Hematopoietic multipotent progenitor cell (in vitro differentiated cells): ENCODE results near the gene WDHD1. TPM values are rescaled to one million over a fixed set of nuclear protein-coding genes. Genes with fewer than 3 reads are reported as not detected.
"Not testable (repeated sequence)": the region's sequence is repeated elsewhere in the genome, so short reads cannot be mapped to it uniquely, and the experiment has no call there.

Source experiments
- DNase-seq, 3 donors: peaks; one replicate each; pipeline ENCODE4 v3.0.0-alpha.2; 2011 to 2015; ENCODE audit warnings: low read depth in 2 of 3, low spot score in 2 of 3
- total RNA-seq: library from RNA; depleted of rRNA; stranded (reverse); fragments of >200 nt; gene quantifications from one replicate; pipeline ENCODE4 v1.2.3, GENCODE V29; 2012

The WDHD1 gene
- total RNA-seq, 1 donor, result 5.9 TPM

DNA sequence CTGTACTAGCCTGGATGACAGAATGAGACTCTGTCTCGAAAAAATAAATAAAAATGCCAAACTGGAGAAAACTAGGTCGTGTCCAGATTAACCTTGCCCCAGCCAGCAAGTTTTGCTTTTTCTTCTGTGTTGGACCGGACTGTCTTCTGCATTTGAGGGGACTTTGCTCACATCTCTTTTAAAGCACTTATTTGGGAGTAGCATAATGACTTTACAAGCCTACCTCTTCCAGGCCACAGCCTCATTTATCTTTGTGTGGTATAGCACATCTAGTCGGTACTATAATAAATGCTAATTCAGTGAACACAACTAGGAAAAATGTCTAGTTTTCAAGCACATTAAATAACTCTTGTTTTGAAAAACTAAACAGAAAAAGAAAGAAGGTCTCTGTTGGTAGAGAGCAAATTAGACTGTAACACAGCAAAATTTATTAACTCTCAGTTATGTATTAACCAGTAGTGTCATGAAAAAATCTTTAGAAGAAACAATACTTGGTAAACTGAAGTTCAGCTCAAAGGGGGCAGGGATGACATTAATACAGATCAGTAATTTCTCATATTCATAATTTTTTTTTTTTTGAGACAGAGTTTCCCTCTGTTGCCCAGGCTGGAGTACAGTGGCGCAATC is 52.0 kb downstream of the WDHD1 start:
- DNase-seq, result no peak

DNA sequence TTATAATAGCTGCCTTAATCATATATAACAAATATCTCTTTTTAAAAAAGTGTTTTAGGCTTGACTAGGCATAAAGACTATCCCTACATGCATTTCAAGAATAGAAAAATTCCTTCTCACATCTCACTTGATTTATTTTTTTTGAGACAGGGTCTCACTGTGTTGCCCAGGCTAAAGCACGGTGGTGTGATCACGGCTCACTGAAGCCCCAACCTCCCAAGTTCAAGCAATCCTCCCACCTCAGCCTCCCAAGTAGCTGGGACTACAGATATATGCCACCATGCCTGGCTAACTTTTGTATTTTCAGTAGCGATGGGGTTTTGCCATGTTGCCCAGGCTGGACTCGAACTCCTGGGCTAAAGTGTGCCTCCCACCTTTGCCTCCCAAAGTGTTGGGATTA is 59.4 kb downstream of the WDHD1 start:
- DNase-seq, result no peak

DNA sequence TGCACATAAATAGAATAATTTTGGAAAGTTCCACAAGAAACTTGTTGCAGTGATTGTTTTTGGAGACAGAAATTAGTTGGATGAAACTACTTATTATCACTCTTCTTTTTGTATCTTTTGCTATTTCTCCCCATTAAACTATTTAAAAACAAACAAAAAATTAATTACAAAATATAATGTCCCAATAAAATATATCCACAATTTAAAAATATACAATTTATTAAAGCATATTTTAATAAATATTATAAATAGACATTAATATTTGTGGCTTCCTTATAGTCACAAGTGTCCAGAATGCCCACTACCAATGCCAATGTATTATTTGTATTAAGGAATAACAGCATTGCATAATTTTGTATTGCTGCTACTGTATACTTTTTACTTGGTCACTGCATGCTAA is 71.8 kb downstream of the WDHD1 start:
- no peak for DNase-seq

DNA sequence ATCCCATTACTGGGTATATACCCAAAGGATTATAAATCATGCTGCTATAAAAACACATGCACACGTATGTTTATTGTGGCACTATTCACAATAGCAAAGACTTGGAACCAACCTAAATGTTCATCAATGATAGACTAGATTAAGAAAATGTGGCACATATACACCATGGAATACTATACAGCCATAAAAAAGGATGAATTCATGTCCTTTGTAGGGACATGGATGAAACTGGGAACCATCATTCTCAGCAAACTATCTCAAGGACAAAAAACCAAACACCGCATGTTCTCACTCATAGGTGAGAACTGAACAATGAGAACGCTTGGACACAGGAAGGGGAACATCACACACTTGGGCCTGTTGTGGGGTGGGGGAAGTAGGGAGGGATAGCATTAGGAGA is 73.3 kb downstream of the WDHD1 start:
- not testable (repeated sequence) for DNase-seq

DNA sequence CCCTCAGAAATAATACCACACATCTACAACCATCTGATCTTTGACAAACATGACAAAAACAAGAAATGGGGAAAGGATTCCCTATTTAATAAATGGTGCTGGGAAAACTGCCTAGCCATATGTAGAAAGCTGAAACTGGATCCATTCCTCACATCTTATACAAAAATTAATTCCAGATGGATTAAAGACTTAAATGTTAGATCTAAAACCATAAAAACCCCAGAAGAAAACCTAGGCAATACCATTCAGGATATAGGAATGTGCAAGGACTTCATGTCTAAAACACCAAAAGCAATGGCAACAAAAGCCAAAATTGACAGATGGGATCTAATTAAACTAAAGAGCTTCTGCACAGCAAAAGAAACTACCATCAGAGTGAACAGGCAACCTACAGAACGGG is 74.1 kb downstream of the WDHD1 start:
- DNase-seq, result not testable (repeated sequence)

DNA sequence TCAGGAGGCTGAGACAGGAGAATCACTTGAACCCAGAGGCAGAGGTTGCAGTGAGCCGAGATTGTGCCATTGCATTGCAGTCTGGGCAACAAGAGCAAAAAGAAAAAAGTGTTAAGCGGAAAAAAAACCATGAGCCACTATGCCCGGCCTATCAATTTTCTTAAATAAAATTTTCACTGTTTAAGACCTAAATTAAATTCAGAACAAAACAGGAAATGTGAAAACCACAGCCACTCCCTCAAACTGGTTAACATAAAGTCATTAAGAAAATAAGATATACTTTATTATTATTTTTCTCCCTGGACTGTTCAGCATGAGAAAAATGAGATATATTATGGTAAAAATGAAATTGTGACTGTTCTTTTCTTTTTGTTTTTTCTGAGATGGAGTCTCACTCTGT is 79.7 kb downstream of the WDHD1 start:
- DNase-seq, result no peak

DNA sequence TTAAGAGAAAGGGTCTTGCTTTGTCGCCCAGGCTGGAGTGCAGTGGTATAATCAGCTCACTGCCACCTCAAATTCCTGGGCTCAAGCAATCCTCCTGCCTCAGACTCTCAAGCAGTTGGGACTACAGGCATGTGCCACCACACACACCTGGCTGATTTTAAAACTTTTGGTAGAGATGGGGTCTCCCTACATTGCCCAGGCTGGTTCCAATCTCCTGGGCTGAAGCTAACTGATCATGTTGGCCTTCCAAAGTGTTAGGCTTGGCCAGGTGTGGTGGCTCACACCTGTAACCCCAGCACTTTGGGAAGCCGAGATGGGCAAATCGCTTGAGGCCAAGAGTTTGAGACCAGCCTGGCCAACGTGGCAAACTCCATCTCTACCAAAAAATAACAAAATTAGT is 80.4 kb downstream of the WDHD1 start:
- no peak for DNase-seq

DNA sequence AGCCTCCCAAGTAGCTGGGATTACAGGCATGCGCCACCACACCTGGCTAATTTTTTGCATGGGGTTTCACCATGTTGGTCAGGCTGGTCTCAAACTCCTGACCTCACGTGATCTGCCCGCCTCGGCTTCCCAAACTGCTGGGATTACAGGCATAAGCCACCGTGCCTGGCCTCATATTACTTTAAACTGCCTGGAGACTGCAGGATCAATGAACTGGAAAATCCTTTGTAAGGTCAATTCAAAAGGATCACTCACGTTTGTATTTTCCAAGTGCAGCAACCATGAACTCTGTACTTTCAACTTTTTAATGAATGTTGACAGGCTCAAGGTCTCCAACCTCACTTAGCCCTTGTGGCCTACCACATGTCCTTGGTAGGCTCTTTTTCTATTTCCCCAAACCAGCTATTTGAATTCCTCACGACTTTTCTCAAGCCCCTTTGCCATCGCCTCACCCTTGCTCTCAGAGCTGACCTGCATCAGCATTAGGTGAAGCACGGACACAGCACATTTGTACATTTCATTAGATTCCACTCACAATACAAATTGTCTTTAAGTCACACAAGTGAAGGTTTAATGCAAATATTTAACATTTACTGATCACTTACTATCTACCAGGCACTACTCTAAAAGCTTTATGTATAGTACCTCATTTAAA is 82.0 kb downstream of the WDHD1 start:
- no peak for DNase-seq

DNA sequence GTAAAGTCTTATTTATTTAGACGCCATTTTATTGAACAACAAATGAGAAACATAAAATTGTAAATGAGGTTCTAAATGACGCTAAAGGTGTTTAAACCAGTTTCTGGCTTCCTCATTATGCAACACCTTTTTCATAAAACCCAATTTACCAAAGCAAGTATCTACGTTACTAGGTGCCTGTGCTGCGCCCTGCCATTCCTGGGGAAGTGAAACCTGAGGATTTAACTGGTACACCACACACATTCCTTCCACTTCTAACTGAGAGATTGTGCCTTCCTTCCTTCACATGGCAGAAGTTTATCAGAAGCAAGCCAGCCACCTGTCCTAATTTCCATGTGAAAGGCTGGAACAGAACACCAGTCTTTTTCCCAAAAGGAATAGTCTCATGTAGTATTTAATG is 84.0 kb downstream of the WDHD1 start:
- no peak for DNase-seq

DNA sequence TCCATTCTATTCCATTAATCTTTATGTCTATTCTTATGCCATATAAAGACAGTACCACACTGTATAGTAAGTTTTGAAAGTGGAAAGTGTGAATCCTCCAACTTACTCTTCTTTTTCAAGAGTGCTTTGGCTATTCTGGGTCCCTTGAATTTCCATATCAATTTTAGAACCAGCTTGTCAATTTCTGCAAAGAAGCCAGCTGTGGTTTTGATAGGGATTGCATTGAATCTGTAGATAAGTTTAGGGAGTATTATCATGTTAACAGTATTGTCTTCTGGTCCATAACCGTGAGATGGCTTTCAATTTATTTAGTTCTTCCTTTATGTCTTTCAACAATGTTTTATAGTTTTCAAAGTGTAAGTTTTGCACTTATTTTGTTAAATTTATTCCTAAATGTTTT is 90.1 kb downstream of the WDHD1 start:
- no peak for DNase-seq

DNA sequence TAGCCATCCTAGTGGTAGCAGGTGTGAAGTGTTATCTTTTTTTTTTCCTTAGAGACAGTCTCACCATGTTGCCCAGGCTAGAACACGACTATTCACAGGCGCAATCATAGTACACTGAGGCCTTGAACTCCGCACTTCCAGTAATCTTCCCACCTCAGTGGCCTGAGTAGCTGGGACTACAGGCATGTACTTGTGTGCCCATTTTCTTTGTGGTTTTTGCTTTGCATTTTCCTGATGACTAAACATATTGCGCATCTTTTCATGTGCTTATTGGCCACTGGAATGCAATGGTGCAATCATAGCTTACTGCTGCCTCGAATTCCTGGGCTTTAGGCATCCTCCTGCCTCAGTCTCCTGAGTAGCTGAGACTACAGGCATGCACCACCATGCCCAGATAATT is 90.9 kb downstream of the WDHD1 start:
- DNase-seq, result no peak

DNA sequence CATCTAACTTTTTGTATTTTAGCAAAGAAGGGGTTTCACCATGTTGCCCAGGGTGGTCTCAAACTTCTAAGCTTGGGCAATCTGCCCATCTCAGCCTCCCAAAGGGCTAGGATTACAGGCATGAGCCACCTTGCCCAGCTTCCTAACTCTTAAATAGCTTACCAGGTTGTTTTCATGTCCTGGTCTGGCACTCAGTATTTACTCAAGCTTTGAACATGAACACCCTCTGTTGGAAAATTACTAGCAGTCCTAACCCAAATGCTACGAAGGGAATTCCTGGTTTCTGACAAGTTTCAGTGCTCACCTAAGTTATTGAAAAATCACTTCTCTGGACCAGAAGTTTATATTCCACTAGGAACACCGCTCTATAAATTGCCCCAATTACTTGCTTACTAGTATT is 91.8 kb downstream of the WDHD1 start:
- no peak for DNase-seq

DNA sequence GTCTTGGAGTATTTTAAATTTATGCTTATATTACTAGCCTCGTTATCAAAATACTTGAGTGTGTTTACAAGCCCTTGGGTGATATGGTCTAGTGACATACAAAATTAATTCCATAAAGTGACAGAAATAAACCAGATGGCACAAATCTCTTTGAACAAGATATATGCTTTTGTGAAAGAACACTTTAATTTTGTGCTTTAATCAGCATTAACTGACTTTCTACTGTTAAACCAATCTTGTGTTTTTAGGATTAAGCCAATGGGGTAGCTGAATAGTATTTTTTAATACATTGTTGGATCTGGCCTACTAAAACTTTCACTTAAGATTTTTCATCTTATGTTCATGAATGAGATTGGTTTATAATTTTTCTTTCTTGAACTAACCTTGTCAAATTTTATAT is 93.9 kb downstream of the WDHD1 start:
- no peak for DNase-seq

DNA sequence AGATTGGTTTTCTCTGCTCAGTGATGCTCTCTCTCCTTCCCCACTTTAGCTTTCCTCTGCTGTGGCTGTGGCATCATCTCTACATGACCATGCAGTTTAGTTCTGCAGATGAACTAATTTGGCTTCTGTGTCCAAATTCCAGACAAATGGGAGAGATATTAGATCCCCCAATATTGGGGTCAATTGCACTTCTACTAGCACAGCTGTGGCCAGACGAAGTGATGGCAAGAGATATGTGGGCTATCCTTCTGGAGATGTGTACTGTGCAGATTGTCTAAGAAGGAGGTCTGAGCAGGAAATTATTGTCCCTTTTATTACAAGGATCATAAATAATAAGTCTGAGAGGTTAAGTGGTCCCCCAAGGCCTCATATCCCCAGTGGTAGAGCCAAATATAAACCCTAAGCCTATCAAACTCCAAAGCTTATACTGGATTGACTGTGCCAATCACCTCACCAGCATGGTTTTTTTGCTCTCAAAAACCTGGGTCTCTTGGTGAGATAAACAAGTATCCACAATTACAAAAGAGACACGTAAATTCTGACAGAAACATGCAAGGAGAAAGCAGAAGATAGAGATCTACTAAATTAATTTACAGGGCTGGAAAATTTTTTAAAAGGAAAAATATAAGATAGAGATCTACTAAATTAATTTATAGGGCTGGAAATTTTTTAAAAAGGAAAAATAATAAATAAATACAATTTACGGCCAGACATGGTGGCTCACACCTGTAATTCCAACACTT is 95.1 kb downstream of the WDHD1 start:
- DNase-seq, result no peak

DNA sequence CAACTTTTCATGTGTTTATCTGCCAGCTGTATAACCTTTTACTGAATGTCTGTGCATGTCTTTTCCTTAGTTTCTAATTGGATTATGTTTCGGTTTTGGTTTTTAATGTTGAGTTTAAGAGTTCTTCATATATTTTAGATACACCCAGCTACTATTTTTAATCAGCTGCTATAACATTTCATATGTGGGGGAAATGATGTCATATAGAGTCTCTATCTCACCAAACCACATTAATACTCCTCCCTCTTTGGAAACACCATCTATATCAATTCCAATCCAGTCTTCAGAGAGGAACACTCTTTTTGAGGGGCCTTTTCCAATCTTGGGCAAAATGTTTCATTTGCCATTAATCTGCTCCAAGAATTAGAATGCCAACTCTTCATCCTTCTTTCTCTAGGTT is 95.8 kb downstream of the WDHD1 start:
- peak in 1 of 3 donors; percentile 7 for DNase-seq

DNA sequence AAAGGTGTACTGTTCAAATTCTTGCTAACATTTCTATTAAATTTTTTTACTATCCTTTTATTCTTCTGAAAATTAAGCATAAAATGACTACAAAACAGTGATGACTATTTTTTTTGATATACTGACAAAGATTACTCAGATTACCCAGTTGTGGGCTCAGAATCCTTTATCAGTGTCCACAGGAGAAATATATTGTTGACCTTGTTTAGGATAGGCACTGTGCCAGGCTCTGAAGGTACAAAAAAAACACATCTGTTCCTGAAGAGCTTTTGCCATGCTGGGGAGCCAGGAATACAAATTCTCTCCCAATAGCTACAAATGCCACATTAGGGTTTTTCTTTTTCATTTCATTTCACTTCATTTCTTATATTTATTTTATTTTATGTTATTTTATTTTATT is 97.3 kb downstream of the WDHD1 start:
- DNase-seq, result no peak

DNA sequence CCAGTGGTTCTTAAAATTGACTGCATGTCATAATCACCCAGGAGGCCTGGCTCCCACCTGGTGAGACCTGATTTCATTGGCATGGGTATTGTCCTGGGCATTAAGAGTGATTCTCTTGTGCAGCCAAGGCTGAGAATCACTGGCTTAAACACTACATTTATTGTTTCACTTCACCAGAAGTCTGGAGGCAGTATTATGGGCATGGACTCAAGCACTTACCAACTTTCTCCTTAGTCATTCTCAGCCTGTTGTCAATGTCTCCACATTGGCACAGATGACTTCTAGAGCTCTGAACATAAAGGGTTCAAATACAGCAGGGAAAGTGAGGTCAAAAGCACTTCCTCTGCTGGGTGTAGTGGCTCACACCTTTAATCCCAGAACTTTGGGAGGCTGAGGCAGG is 98.7 kb downstream of the WDHD1 start:
- DNase-seq, result no peak

DNA sequence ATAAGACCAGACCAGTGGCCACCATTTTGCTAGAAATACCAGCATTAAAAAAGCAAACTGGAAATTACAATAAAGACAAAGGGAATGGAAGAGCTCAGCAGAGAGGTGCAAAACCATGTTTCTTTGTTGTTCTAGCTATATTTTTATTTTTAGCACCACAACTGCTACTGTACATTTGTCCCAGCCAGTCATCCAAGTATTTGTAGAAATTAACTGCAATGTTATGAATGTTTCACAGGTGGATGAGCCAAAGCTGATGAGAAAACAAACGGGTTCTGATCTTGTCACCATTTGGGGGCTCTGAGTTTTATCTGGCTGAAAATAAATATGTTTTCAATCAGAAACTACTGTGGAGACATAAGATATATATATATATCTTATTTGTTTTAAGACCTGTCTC is 99.3 kb downstream of the WDHD1 start:
- no peak for DNase-seq

DNA sequence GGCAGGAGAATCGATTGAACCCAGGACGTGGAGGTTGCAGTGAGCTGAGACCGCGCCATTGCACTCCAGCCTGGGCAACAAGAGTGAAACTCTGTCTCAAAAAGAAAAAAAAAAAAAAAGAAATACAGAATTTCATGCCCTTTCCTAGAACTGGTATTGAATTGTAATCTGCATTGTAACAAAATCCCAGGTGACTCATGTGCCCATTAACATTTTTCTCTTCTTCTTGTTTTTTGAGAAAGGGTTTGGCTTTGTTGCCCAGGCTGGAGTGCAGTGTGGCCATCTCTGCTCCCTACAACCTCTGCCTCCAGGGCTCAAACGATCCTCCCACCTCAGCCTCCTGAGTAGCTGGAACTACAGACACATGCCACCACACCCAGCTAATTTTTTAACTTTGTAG is 100.3 kb downstream of the WDHD1 start:
- DNase-seq, result not testable (repeated sequence)

DNA sequence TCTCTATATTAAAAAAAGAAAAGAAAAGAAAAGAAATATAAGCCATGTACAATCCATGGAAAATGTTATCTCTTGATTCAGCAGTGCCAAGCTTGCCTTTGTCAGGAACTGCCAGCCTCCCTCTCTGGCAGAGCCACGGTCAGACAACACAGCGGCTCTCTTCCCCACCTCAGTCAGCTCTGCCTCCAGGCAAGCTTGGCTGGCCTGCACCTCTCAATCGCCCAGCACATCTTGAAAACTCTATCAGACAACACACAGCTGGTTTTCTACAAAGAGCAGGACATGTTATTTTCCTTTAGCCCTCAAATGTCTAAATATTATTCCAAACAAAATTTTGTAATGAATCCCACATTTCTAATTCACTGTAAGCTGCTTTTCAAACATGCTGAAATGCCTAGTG is 104.3 kb downstream of the WDHD1 start:
- no peak for DNase-seq

DNA sequence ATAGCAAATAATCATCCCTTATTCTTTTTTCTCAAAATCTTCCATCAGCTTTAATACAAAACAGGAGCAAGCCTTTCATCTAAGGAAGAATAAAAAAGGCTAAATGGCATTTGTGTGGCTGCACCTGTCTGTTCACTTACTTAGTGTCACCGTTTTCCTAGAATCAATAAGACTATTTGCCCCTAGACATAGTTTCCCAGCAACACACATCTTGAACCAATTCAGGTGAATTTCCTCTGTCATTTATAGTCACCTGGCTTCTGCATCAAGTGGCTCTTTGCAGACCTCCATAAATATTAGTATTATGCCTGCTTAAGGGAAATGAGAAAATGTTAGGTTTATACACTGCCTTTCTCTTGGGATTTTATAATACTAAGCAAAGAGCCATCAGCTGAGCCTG is 106.8 kb downstream of the WDHD1 start:
- DNase-seq, result no peak

DNA sequence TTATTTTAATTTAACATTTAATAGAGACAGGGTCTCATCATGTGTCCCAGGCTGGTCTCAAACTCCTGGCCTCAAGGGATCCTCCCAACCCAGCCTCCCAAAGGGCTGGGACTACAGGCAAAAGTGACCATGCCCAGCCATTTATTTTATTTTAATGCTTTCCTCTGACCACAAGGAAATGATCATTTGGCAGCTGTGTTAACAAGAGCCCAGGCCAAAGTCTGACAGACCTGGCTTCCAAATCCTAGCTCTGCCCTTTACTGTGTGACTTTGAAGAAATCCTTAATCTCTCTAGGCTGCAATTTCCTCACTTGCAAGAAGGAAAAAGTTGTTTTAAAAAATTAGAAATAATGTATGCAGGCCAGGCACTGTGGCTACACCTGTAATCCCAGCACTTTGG is 107.6 kb downstream of the WDHD1 start:
- DNase-seq, result no peak
